GM19468 (cell line): ENCODE data around the gene ISM1.

Experiments
- ATAC-seq: cut with Tn5 transposase; IDR thresholded peaks from one replicate; pipeline ENCODE4 v1.9.1; 2021; ENCODE audit warnings: mild to moderate bottlenecking, moderate library complexity, moderate number of reproducible peaks; ENCODE audit not compliant: unreplicated experiment; ENCODE audit errors: extremely low read depth

ISM1 gene

GRCh38 chr20:13251106-13251903, 30.2 kb downstream of the ISM1 start:
- ATAC-seq, result no peak

- ATAC-seq, result no peak
These were observed 30.8 kb downstream of the ISM1 start for GRCh38 chr20:13251904-13252297.

- ATAC-seq, result no peak
These were observed 34.3 kb downstream of the ISM1 start for GRCh38 chr20:13255356-13255755.

- no peak for ATAC-seq
These were observed 35.5 kb downstream of the ISM1 start for GRCh38 chr20:13256606-13257005.

GRCh38 chr20:13259921-13260320, 38.8 kb downstream of the ISM1 start:
- ATAC-seq, result no peak

- ATAC-seq, result no peak
These were observed 39.7 kb downstream of the ISM1 start for GRCh38 chr20:13260650-13261279.

- no peak for ATAC-seq
These were observed 40.6 kb downstream of the ISM1 start for GRCh38 chr20:13261460-13262301.

- ATAC-seq, result no peak
These were observed 41.2 kb downstream of the ISM1 start for GRCh38 chr20:13262302-13262650.

GRCh38 chr20:13262671-13263360, 41.7 kb downstream of the ISM1 start:
- ATAC-seq, result no peak

- no peak for ATAC-seq
These were observed 42.4 kb downstream of the ISM1 start for GRCh38 chr20:13263451-13263850.

GRCh38 chr20:13264907-13265306, 43.8 kb downstream of the ISM1 start:
- ATAC-seq, result no peak

- no peak for ATAC-seq
These were observed 44.9 kb downstream of the ISM1 start for GRCh38 chr20:13265941-13266340.

GRCh38 chr20:13267231-13267630, 46.2 kb downstream of the ISM1 start:
- ATAC-seq, result no peak

- ATAC-seq, result no peak
These were observed 47.9 kb downstream of the ISM1 start for GRCh38 chr20:13268953-13269352.

GRCh38 chr20:13270211-13270610, 49.1 kb downstream of the ISM1 start:
- ATAC-seq, result no peak

GRCh38 chr20:13271098-13271497, 50.0 kb downstream of the ISM1 start:
- no peak for ATAC-seq

- ATAC-seq, result no peak
These were observed 51.2 kb downstream of the ISM1 start for GRCh38 chr20:13271977-13272975.

- no peak for ATAC-seq
These were observed 53.3 kb downstream of the ISM1 start for GRCh38 chr20:13274275-13274861.
